Suprapubic skin (tissue), 3 donors: ENCODE results near the gene GZMB.

ENCODE experiments used
- CTCF ChIP-seq, 2 donors: fragments of 200-600 bp in 1 of 2; fragments of 450-650 bp in 1 of 2; sonication (generic) in 1 of 2; IDR thresholded peaks; one replicate each; pipeline ENCODE4 v1.5.1; 2016 to 2019; ENCODE audit warnings: antibody characterized with exemption in 2 of 2, mild to moderate bottlenecking in 1 of 2, moderate library complexity in 1 of 2
- EP300 ChIP-seq: sonication (generic); formaldehyde crosslinking; IDR thresholded peaks from one replicate; pipeline ENCODE4 v1.6.1; 2017; ENCODE audit warnings: antibody characterized with exemption
- POLR2A ChIP-seq, 2 donors: fragments of 450-650 bp; IDR thresholded peaks; one replicate each; pipeline ENCODE4 v1.6.1; 2017; ENCODE audit warnings: antibody characterized with exemption in 2 of 2, mild to moderate bottlenecking in 2 of 2, moderate library complexity in 2 of 2

GRCh38 chr14:24630087-24630871 is 3.7 kb downstream of the GZMB start:
- no peak for TF ChIP-seq CTCF (IDR thresholded peaks at IDR 0.05)
- TF ChIP-seq POLR2A (IDR thresholded peaks at IDR 0.05): no peak
- no peak for TF ChIP-seq EP300
